Trophoblast cell (in vitro differentiated cells and primary cell): Measurements from ENCODE around the gene TMC4.
"Not testable (repeated sequence)": the region's sequence is repeated elsewhere in the genome, so short reads cannot be mapped to it uniquely, and the experiment has no call there.

Experiments used
- DNase-seq, 2 donors: peaks; one replicate each; pipeline ENCODE4 v3.0.0-alpha.2; 2016
- H2AFZ ChIP-seq: 2 replicates; pipeline ENCODE4 v1.6.1; 2013; ENCODE audit warnings: low read length, moderate library complexity, mild to moderate bottlenecking; ENCODE audit not compliant: insufficient read depth, poor library complexity
- H2AK5ac ChIP-seq: 2 replicates; pipeline ENCODE4 v1.6.1; 2013; ENCODE audit warnings: mild to moderate bottlenecking, low read length
- H2BK120ac ChIP-seq: 2 replicates; pipeline ENCODE4 v1.6.1; 2013; ENCODE audit warnings: low read length, mild to moderate bottlenecking, moderate library complexity; ENCODE audit not compliant: insufficient read depth, poor library complexity
- H2BK12ac ChIP-seq: 2 replicates; pipeline ENCODE4 v1.6.1; 2013; ENCODE audit warnings: mild to moderate bottlenecking, low read length, moderate library complexity
- H2BK5ac ChIP-seq: 2 replicates; pipeline ENCODE4 v1.6.1; 2013; ENCODE audit warnings: low read length, low read depth, moderate library complexity, mild to moderate bottlenecking; ENCODE audit not compliant: poor library complexity
- H3K14ac ChIP-seq: 2 replicates; pipeline ENCODE4 v1.6.1; 2013; ENCODE audit warnings: mild to moderate bottlenecking, low read length
- H3K18ac ChIP-seq: 2 replicates; pipeline ENCODE4 v1.6.1; 2013; ENCODE audit warnings: mild to moderate bottlenecking, low read length
- H3K23ac ChIP-seq: 2 replicates; pipeline ENCODE4 v1.6.1; 2013; ENCODE audit warnings: low read length
- H3K27ac ChIP-seq: 2 replicates; pipeline ENCODE4 v1.5.1; 2013; ENCODE audit warnings: low read depth, mild to moderate bottlenecking, inconsistent platforms, low read length, moderate library complexity
- H3K27me3 ChIP-seq: 2 replicates; pipeline ENCODE4 v1.6.1; 2013; ENCODE audit warnings: inconsistent platforms, mild to moderate bottlenecking, low read length, moderate library complexity; ENCODE audit not compliant: insufficient read depth
- H3K36me3 ChIP-seq, 2 experiments: 1 replicate in 1 of 2; 2 replicates in 1 of 2; pipeline ENCODE4 v1.6.1; 2013; ENCODE audit warnings: low read length in 2 of 2, mild to moderate bottlenecking in 2 of 2, moderate library complexity in 1 of 2; ENCODE audit not compliant: insufficient read depth in 2 of 2, control insufficient read depth in 1 of 2
- H3K4ac ChIP-seq: 2 replicates; pipeline ENCODE4 v1.6.1; 2013; ENCODE audit warnings: low read depth, mild to moderate bottlenecking, low read length, moderate library complexity
- H3K4me1 ChIP-seq, 2 experiments: 1 replicate in 1 of 2; 2 replicates in 1 of 2; pipeline ENCODE4 v1.6.1; 2013; ENCODE audit warnings: low read length in 2 of 2, mild to moderate bottlenecking in 2 of 2, moderate library complexity in 1 of 2; ENCODE audit not compliant: insufficient read depth in 2 of 2, control insufficient read depth in 1 of 2
- H3K4me2 ChIP-seq: 2 replicates; pipeline ENCODE4 v1.6.1; 2013; ENCODE audit warnings: inconsistent platforms, mild to moderate bottlenecking, low read length, moderate library complexity
- H3K4me3 ChIP-seq: 2 replicates; pipeline ENCODE4 v1.5.1; 2013; ENCODE audit warnings: mild to moderate bottlenecking, low read depth, low read length, inconsistent platforms
- H3K79me1 ChIP-seq: one replicate; pipeline ENCODE4 v1.6.1; 2013; ENCODE audit warnings: low read length
- H3K79me2 ChIP-seq: 2 replicates; pipeline ENCODE4 v1.6.1; 2013; ENCODE audit warnings: low read length, mild to moderate bottlenecking; ENCODE audit not compliant: control insufficient read depth, insufficient read depth, poor library complexity
- H3K9ac ChIP-seq: 2 replicates; pipeline ENCODE4 v1.6.1; 2013; ENCODE audit warnings: mild to moderate bottlenecking, low read length
- H3K9me3 ChIP-seq: 2 replicates; pipeline ENCODE4 v1.6.1; 2013; ENCODE audit warnings: low read depth, mild to moderate bottlenecking, control low read depth, inconsistent platforms, low read length; ENCODE audit not compliant: insufficient read depth
- H4K12ac ChIP-seq: 2 replicates; pipeline ENCODE4 v1.6.1; 2013; ENCODE audit warnings: low read depth, mild to moderate bottlenecking, low read length, moderate library complexity
- H4K8ac ChIP-seq: 2 replicates; pipeline ENCODE4 v1.6.1; 2013; ENCODE audit warnings: low read depth, mild to moderate bottlenecking, low read length, moderate library complexity
- H4K91ac ChIP-seq: one replicate; pipeline ENCODE4 v1.6.1; 2013; ENCODE audit warnings: low read depth, mild to moderate bottlenecking, low read length, moderate library complexity
- WGBS: extraction: QIAGEN DNeasy Blood & Tissue Kit; methylation state at CpG from one replicate; pipeline ENCODE4 v1.1.7; 2013; ENCODE audit warnings: missing lambda C conversion rate; ENCODE audit not compliant: insufficient read length, insufficient coverage; ENCODE audit errors: extremely low coverage; 5-methylcytosine and 5-hydroxymethylcytosine counted together

The TMC4 gene

GRCh38 chr19:54181894-54182293 is 8.9 kb upstream of the TMC4 start:
- not testable (repeated sequence) for H2BK12ac ChIP-seq, H3K23ac ChIP-seq, H3K79me2 ChIP-seq, H3K18ac ChIP-seq, H4K91ac ChIP-seq, H3K4ac ChIP-seq, DNase-seq, H3K14ac ChIP-seq, H4K12ac ChIP-seq, H3K9ac ChIP-seq, H3K4me3 ChIP-seq, H2BK5ac ChIP-seq, H2BK120ac ChIP-seq, H3K4me1 ChIP-seq, H4K8ac ChIP-seq, H3K79me1 ChIP-seq, H3K9me3 ChIP-seq, H2AFZ ChIP-seq, H3K4me2 ChIP-seq, H3K27me3 ChIP-seq, H2AK5ac ChIP-seq, H3K27ac ChIP-seq
- H3K36me3 ChIP-seq = peaks cover 54 to 57% of the 10 kb centered on the region in 2 experiments
- WGBS = no CpG with 5 or more reads among the region's 3 CpGs

- Histone ChIP-seq H3K18ac (no peak overlapping the region), H3K27ac (no peak overlapping the region), H3K4me2 (no peak overlapping the region), H3K36me3 (peaks cover 54 to 56% of the 10 kb centered on the region in 2 experiments), H2AK5ac (no peak overlapping the region), H4K12ac (peak overlapping the region; percentile 26), H3K9me3 (peaks cover 5% of the 10 kb centered on the region), H4K8ac (no peak overlapping the region), H2BK12ac (no peak overlapping the region), H3K4me3 (no peak overlapping the region), H4K91ac (no peak overlapping the region), H3K14ac (no peak overlapping the region), H2AFZ (no peak overlapping the region), H3K79me2 (no peaks in the 10 kb centered on the region), H3K4ac (no peak overlapping the region), H3K79me1 (no peaks in the 10 kb centered on the region), H3K4me1 (no peaks in the 10 kb centered on the region), H2BK5ac (no peak overlapping the region), H3K9ac (no peak overlapping the region), H2BK120ac (no peak overlapping the region), H3K23ac (no peak overlapping the region), H3K27me3 (no peaks in the 10 kb centered on the region)
- no peak for DNase-seq
- no CpG with 5 or more reads among the region's 37 CpGs for WGBS
Measured at GRCh38 chr19:54180691-54181091, 7.7 kb upstream of the TMC4 start.

GRCh38 chr19:54179921-54180461 is 7.0 kb upstream of the TMC4 start:
- no peak overlapping the region for H3K9ac ChIP-seq
- H3K18ac ChIP-seq = no peak overlapping the region
- no peak overlapping the region for H2AFZ ChIP-seq
- peaks cover 56 to 57% of the 10 kb centered on the region in 2 experiments for H3K36me3 ChIP-seq
- no peaks in the 10 kb centered on the region for H3K79me2 ChIP-seq
- H3K4me3 ChIP-seq = no peak overlapping the region
- H3K14ac ChIP-seq = no peak overlapping the region
- H4K91ac ChIP-seq = no peak overlapping the region
- no peak overlapping the region for H4K12ac ChIP-seq
- no peaks in the 10 kb centered on the region for H3K27me3 ChIP-seq
- no peak overlapping the region for H3K4ac ChIP-seq
- no peak overlapping the region for H3K23ac ChIP-seq
- peak; percentile 33 to 64 for DNase-seq
- H2BK5ac ChIP-seq = no peak overlapping the region
- no peaks in the 10 kb centered on the region for H3K79me1 ChIP-seq
- no peak overlapping the region for H4K8ac ChIP-seq
- no peak overlapping the region for H3K4me2 ChIP-seq
- H3K27ac ChIP-seq = no peak overlapping the region
- H2BK120ac ChIP-seq = no peak overlapping the region
- WGBS = no CpG with 5 or more reads among the region's 10 CpGs
- no peaks in the 10 kb centered on the region for H3K4me1 ChIP-seq
- H2AK5ac ChIP-seq = no peak overlapping the region
- no peak overlapping the region for H2BK12ac ChIP-seq
- H3K9me3 ChIP-seq = peaks cover 5% of the 10 kb centered on the region

- no peak overlapping the region for H3K4me2 ChIP-seq
- peaks cover 56 to 57% of the 10 kb centered on the region in 2 experiments for H3K36me3 ChIP-seq
- no peak overlapping the region for H2BK120ac ChIP-seq
- no peak overlapping the region for H4K12ac ChIP-seq
- H3K23ac ChIP-seq = no peak overlapping the region
- no CpG with 5 or more reads among the region's 10 CpGs for WGBS
- no peak overlapping the region for H3K9ac ChIP-seq
- no peak overlapping the region for H2AK5ac ChIP-seq
- peaks cover 5% of the 10 kb centered on the region for H3K9me3 ChIP-seq
- no peak overlapping the region for H2BK5ac ChIP-seq
- H3K27ac ChIP-seq = no peak overlapping the region
- H4K91ac ChIP-seq = no peak overlapping the region
- no peak overlapping the region for H2BK12ac ChIP-seq
- no peak for DNase-seq
- no peak overlapping the region for H4K8ac ChIP-seq
- H3K4me3 ChIP-seq = no peak overlapping the region
- no peaks in the 10 kb centered on the region for H3K79me1 ChIP-seq
- H2AFZ ChIP-seq = no peak overlapping the region
- no peaks in the 10 kb centered on the region for H3K79me2 ChIP-seq
- H3K14ac ChIP-seq = no peak overlapping the region
- no peak overlapping the region for H3K4ac ChIP-seq
- no peaks in the 10 kb centered on the region for H3K4me1 ChIP-seq
- H3K27me3 ChIP-seq = no peaks in the 10 kb centered on the region
- H3K18ac ChIP-seq = no peak overlapping the region
Measured at GRCh38 chr19:54179262-54179852, 6.4 kb upstream of the TMC4 start.
